ENCODE data around the gene TMEM150B.

The TMEM150B gene

DNA sequence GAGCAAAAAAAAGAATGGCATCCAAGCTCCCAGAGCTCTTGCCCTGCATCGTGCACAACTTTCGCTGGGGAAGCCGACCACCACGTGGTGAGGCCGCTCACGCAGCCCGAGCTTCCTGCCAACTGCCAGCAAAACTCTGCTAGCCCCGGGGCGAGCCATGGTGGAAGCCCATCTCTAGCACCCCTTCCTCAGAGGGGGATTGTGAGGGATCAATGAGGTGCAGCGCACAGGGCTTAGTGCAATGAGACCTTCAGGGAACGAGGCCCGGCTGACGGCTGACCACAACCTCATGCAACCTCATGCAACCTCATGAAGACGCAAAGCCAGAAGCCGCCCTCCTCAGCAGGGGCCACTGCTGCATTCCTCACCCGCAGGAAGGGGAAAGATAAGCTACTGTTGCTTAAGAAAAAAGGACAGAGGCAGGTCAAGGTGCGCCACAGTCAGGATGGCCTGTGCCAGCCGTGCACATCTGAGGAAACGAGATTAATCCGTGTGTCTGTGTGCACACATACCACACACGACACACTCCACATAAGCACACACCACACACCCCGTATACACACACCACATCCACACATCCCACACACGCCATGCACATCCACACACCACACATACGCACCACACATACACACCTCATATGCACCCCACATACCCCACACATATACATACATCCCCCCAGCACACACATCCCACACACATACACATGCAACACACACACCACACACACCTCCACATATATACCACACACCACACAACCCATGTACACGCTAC, 54.8 kb downstream of the TMEM150B start:
- TF ChIP-seq, protein P1, sequence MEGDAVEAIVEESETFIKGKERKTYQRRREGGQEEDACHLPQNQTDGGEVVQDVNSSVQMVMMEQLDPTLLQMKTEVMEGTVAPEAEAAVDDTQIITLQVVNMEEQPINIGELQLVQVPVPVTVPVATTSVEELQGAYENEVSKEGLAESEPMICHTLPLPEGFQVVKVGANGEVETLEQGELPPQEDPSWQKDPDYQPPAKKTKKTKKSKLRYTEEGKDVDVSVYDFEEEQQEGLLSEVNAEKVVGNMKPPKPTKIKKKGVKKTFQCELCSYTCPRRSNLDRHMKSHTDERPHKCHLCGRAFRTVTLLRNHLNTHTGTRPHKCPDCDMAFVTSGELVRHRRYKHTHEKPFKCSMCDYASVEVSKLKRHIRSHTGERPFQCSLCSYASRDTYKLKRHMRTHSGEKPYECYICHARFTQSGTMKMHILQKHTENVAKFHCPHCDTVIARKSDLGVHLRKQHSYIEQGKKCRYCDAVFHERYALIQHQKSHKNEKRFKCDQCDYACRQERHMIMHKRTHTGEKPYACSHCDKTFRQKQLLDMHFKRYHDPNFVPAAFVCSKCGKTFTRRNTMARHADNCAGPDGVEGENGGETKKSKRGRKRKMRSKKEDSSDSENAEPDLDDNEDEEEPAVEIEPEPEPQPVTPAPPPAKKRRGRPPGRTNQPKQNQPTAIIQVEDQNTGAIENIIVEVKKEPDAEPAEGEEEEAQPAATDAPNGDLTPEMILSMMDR (IDR thresholded peaks at IDR 0.05; ENCODE audit: low read depth, low read length): no peak
- no peak for DNase-seq (ENCODE audit: extremely low read depth, low read depth)

DNA sequence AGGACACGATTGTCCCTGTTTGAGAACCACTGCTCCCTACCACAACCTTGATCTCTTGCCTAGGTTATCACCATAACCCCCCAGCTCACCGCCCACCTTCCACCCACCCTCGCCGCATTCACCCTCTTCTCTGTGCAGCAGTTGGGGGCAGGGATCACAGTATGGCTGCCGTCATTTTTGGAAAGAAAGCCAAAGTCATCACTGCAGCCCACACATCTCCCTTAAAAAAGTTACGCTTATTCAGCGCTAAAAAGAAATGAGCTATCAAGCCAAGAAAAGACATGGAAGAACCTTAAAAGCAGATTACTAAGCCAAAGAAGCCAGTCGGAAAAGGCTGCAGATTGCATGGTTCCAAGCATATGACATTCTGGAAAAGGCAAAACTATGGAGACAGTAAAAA, 55.8 kb downstream of the TMEM150B start:
- TF ChIP-seq, protein P1 (IDR thresholded peaks at IDR 0.05; ENCODE audit: low read depth, low read length): no peak
- DNase-seq (ENCODE audit: extremely low read depth, low read depth): no peak

DNA sequence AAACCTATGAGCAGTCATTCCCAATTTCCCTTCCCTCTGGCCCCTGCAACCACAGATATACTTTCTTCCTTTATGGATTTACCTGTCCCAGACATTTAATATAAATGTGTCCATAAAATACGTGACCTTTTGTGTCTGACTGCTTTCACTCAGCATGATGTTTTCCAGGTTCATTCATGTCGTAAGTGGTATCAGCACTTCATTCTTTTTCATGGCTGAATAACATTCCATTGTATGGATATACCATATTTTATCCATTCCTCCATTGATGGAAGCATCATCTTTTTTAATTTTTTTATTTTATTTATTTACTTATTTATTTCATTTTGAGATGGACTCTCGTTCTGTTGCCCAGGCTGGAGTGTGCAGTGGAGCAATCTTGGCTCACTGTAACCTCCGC, 58.3 kb downstream of the TMEM150B start:
- DNase-seq (ENCODE audit: extremely low read depth, low read depth): no peak
- TF ChIP-seq, protein P1 (IDR thresholded peaks at IDR 0.05; ENCODE audit: low read depth, low read length): no peak

DNA sequence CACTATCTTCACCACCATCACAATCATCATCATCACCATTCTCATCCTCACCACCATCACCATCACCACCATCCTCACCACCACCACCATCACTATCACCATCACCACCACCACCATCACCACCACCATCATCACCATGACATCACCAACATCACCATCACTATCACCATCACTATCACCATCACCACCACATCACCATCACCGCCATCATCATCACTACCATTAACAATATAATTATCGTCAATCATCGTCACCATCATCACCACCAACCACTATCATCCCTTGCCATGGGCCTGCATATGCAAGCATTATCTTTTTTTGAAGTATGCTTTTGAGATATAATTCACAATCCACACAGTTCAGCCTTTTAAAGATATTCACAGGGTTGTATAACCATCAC, 58.7 kb downstream of the TMEM150B start:
- DNase-seq (ENCODE audit: extremely low read depth, low read depth): no peak
- TF ChIP-seq, protein P1 (IDR thresholded peaks at IDR 0.05; ENCODE audit: low read depth, low read length): no peak

DNA sequence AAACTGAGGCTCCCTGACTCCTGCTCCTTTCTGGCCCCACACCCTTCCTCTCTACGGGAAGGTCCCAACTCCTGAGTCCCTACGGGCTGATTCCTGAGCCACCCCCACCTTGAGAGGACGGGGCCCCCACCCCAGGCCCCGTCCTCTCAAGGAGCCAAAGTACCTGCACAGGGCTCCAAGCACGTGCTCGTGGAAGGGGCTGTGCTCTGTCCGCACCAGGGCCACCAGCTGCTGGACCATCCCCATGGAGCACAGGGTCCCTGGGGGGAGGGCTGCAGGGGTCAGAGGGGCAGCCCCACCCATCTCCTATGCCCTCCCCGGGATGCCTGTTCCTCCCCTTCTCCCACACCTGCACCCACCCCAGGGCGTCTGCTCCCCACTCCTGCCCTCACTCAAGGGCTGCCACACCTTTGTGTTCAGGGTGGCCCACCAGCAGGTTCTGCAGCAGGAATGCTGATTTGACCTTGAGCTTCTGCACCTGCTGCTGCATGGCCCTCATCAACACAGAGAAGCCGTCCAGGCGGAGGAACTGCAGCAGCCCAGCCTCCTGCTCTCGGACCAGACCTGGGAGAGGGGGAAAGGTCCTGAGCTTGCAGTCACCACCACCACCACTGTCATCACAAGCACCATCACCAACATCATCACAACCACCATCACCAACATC, 59.3 kb downstream of the TMEM150B start:
- DNase-seq (ENCODE audit: extremely low read depth, low read depth): no peak
- TF ChIP-seq, protein P1 (IDR thresholded peaks at IDR 0.05; ENCODE audit: low read depth, low read length): no peak

DNA sequence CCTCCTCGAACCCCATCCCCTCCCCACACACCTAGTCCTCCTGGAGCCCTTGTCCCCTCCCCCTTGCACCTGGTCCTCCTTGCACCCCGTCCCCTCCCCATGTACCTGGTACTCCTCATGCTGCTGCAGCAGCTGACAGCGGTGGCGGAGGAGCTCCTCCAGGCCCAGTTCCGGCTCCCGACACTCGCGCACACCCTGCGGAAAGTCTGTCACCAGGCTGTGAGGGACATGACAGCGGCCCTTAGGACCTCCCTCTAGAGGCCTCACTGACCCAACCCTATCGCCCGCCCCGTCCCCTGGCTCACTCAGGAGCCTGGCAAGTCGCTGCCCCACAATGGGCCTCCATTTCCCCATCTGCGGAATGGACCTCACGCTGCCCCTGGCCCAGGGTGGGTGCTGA, 60.0 kb downstream of the TMEM150B start:
- DNase-seq (ENCODE audit: extremely low read depth, low read depth): no peak
- TF ChIP-seq, protein P1 (IDR thresholded peaks at IDR 0.05; ENCODE audit: low read depth, low read length): no peak

DNA sequence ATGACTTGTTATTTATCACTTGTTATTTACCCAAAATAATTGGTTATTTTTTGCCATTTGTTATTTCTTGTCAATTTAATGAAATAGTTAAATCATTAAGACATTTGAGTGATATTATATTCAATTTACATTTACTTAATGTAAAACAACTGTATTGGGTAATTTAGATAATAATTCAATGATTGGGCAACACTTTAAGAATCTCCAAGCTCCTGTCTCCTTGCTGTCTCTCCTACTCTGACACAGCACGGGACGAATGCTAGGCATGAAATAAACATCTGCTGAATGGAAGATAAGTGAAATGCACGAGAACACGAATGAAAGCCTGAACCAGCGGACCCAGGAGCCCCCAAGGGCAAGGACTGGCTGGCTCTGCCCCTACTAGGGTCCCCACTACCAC, 60.6 kb downstream of the TMEM150B start:
- TF ChIP-seq, protein P1 (IDR thresholded peaks at IDR 0.05; ENCODE audit: low read depth, low read length): no peak
- no peak for DNase-seq (ENCODE audit: extremely low read depth, low read depth)

Measured in AG09319 (cell line).